ENCODE measurements around the gene RELL1.

RELL1 gene

GRCh38 chr4:37662861-37663390 lies 23.2 kb downstream of the RELL1 start:
- DNase-seq (ENCODE audit: low read depth): no peak
- no peak overlapping the region for H3K4me3 ChIP-seq (ENCODE audit: low read depth, low read length)
- no peak for TF ChIP-seq CTCF (IDR thresholded peaks at IDR 0.05; ENCODE audit: low read depth, low read length, missing control alignments)

- H3K4me3 ChIP-seq (ENCODE audit: low read depth, low read length): no peak overlapping the region
- no peak for DNase-seq (ENCODE audit: low read depth)
- TF ChIP-seq CTCF (IDR thresholded peaks at IDR 0.05; ENCODE audit: low read depth, low read length, missing control alignments): no peak
These were observed 23.9 kb downstream of the RELL1 start for GRCh38 chr4:37662251-37662650.

- DNase-seq (ENCODE audit: low read depth): no peak
These were observed 24.4 kb downstream of the RELL1 start for GRCh38 chr4:37661772-37662171.

GRCh38 chr4:37659696-37660095 lies 26.5 kb downstream of the RELL1 start:
- no peak overlapping the region for H3K4me3 ChIP-seq (ENCODE audit: low read depth, low read length)
- TF ChIP-seq CTCF (IDR thresholded peaks at IDR 0.05; ENCODE audit: low read depth, low read length, missing control alignments): no peak
- no peak for DNase-seq (ENCODE audit: low read depth)

More at GRCh38 chr4:37661772-37662171, 24.4 kb downstream of the RELL1 start:
- H3K4me3 ChIP-seq (ENCODE audit: low read depth, low read length): no peak overlapping the region
- TF ChIP-seq CTCF (IDR thresholded peaks at IDR 0.05; ENCODE audit: low read depth, low read length, missing control alignments): no peak

DNA sequence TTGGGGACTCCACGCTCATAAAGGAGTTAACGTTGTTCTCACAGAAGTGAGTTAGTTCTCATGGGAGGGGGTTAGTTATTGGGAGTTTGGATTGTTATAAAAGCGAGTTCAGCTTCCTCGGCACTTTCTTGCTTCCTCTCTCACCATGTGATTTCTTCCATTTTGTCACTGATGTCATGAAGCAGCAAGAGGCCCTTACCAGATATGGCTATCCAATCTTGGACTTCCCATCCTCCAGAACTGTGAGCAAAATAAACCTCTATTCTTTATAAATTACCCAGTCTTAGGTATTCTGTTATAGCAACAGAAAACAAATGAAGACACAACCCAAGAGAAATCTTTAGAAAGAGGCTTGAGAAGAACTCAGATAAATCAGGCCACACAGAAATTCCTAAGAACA lies 29.5 kb downstream of the RELL1 start:
- H3K4me3 ChIP-seq (ENCODE audit: low read depth, low read length): no peak overlapping the region
- no peak for TF ChIP-seq CTCF (IDR thresholded peaks at IDR 0.05; ENCODE audit: low read depth, low read length, missing control alignments)
- no peak for DNase-seq (ENCODE audit: low read depth)

- no peak for DNase-seq (ENCODE audit: low read depth)
- TF ChIP-seq CTCF (IDR thresholded peaks at IDR 0.05; ENCODE audit: low read depth, low read length, missing control alignments): no peak
- H3K4me3 ChIP-seq (ENCODE audit: low read depth, low read length): no peak overlapping the region
These were observed 32.6 kb downstream of the RELL1 start for GRCh38 chr4:37653601-37654000.

- DNase-seq (ENCODE audit: low read depth): no peak
- no peak for TF ChIP-seq CTCF (IDR thresholded peaks at IDR 0.05; ENCODE audit: low read depth, low read length, missing control alignments)
- H3K4me3 ChIP-seq (ENCODE audit: low read depth, low read length): no peak overlapping the region
These were observed 33.2 kb downstream of the RELL1 start for GRCh38 chr4:37652747-37653527.

All from GM12864 (cell line).